Smooth muscle cell (in vitro differentiated cells): Measurements from ENCODE around the gene HSF4. TPM values are rescaled to one million over a fixed set of nuclear protein-coding genes. Genes with fewer than 3 reads are reported as not detected.
A peak's percentile ranks its signal among the peaks of the same experiment; 100 is the strongest.

Experiments
- DNase-seq: peaks from one replicate; lab custom pipeline; 2025; ENCODE audit not compliant: unreplicated experiment; lab: John Stamatoyannopoulos, UW
- H2AFZ ChIP-seq: fragments of 200-600 bp; sonication (generic); 2 replicates; pipeline ENCODE4 v1.6.0; 2016; ENCODE audit warnings: antibody characterized with exemption, low read depth, mild to moderate bottlenecking
- H3F3A ChIP-seq: fragments of 200-600 bp; sonication (generic); 2 replicates; pipeline ENCODE4 v1.6.0; 2017; ENCODE audit warnings: antibody characterized with exemption, low read depth
- H3K27ac ChIP-seq: fragments of 200-600 bp; sonication (generic); 2 replicates; pipeline ENCODE4 v1.5.1; 2016; ENCODE audit warnings: low read depth, mild to moderate bottlenecking
- H3K27me3 ChIP-seq: fragments of 200-600 bp; sonication (generic); 2 replicates; pipeline ENCODE4 v1.6.1; 2016; ENCODE audit warnings: low read depth, mild to moderate bottlenecking
- H3K36me3 ChIP-seq: fragments of 200-600 bp; sonication (generic); 2 replicates; pipeline ENCODE4 v1.5.1; 2016; ENCODE audit warnings: low read depth
- H3K4me1 ChIP-seq: fragments of 200-600 bp; sonication (generic); 2 replicates; pipeline ENCODE4 v1.5.1; 2016; ENCODE audit warnings: low read depth
- H3K4me2 ChIP-seq: fragments of 200-600 bp; sonication (generic); 2 replicates; pipeline ENCODE4 v1.6.0; 2016; ENCODE audit warnings: mild to moderate bottlenecking
- H3K4me3 ChIP-seq: fragments of 200-600 bp; sonication (generic); 2 replicates; pipeline ENCODE4 v1.5.1; 2016; ENCODE audit warnings: mild to moderate bottlenecking
- H3K79me2 ChIP-seq: fragments of 200-600 bp; sonication (generic); 2 replicates; pipeline ENCODE4 v1.6.0; 2016; ENCODE audit warnings: low read depth, mild to moderate bottlenecking
- H3K9ac ChIP-seq: fragments of 200-600 bp; sonication (generic); 2 replicates; pipeline ENCODE4 v1.6.0; 2016; ENCODE audit warnings: low read depth
- H3K9me3 ChIP-seq: fragments of 200-600 bp; sonication (generic); replicated peaks from 2 replicates; pipeline ENCODE4 v1.5.1; 2016; ENCODE audit warnings: low read depth
- H4K20me1 ChIP-seq: fragments of 200-600 bp; sonication (generic); 2 replicates; pipeline ENCODE4 v1.6.0; 2016; ENCODE audit warnings: low read depth
- CTCF ChIP-seq: fragments of 200-600 bp; sonication (generic); IDR thresholded peaks from 2 replicates; pipeline ENCODE4 v1.5.1; 2017; ENCODE audit warnings: borderline replicate concordance, mild to moderate bottlenecking, antibody characterized with exemption; ENCODE audit not compliant: insufficient read depth, poor library complexity, severe bottlenecking
- WGBS: methylation state at CpG from one replicate; pipeline ENCODE4 v1.1.7; 2016; ENCODE audit warnings: low lambda C conversion rate; 5-methylcytosine and 5-hydroxymethylcytosine counted together
- polyA plus RNA-seq: library from polyadenylated mRNA; unstranded; fragments of >200 nt; fragmentation: Nextera tagmentation; extraction: Ambion mirVana; gene quantifications from 2 replicates; pipeline ENCODE4 v1.2.1, GENCODE V29; 2016
- total RNA-seq: library from RNA; depleted of rRNA; stranded (reverse); fragments of >200 nt; gene quantifications from 2 replicates; pipeline ENCODE4 v1.2.3, GENCODE V29; 2014

HSF4 gene
- total and polyA plus RNA-seq, 2 experiments from 2014 or later = 2.9 to 6.1 TPM

- Histone ChIP-seq H3K27ac (peak within 1 kb of the TSS; percentile 72), H3K27me3 (peaks cover 22% of the 10 kb centered on the region), H2AFZ (peak within 1 kb of the TSS; percentile 20), H3K4me1 (peaks cover 24% of the 10 kb centered on the region), H3F3A (peaks cover 7% of the 10 kb centered on the region), H3K9ac (peak within 1 kb of the TSS; percentile 83), H3K4me3 (peak within 1 kb of the TSS; percentile 55), H4K20me1 (peaks cover 9% of the 10 kb centered on the region), H3K79me2 (no peaks in the 10 kb centered on the region), H3K36me3 (no peaks in the 10 kb centered on the region), H3K9me3 (no peaks in the 10 kb centered on the region), H3K4me2 (peak within 1 kb of the TSS; percentile 87)
- no peak for TF ChIP-seq CTCF
- under 1% methylated on average over 29 of the region's 50 CpGs for WGBS
- peak; percentile 93 for DNase-seq
Observed at GRCh38 chr16:67170168-67170948, 5.8 kb downstream of the HSF4 start, which contains the start of gene NOL3. Gene NOL3 (plus strand): TSS chr16:67170538.

- no peak for DNase-seq
- peaks cover 24% of the 10 kb centered on the region for H3K4me1 ChIP-seq
- peaks cover 15% of the 10 kb centered on the region for H3K27me3 ChIP-seq
- peaks cover 7% of the 10 kb centered on the region for H3F3A ChIP-seq
- H3K4me2 ChIP-seq = peak overlapping the region; percentile 87
- WGBS = 32% methylated on average over 14 of the region's 14 CpGs
- H4K20me1 ChIP-seq = peaks cover 9% of the 10 kb centered on the region
- no peaks in the 10 kb centered on the region for H3K79me2 ChIP-seq
- peak overlapping the region; percentile 72 for H3K27ac ChIP-seq
- H3K36me3 ChIP-seq = no peaks in the 10 kb centered on the region
- peak overlapping the region; percentile 83 for H3K9ac ChIP-seq
- H3K9me3 ChIP-seq = no peaks in the 10 kb centered on the region
- no peak for TF ChIP-seq CTCF
- peak overlapping the region; percentile 20 for H2AFZ ChIP-seq
- peak overlapping the region; percentile 55 for H3K4me3 ChIP-seq
Observed at GRCh38 chr16:67170949-67171649, 6.6 kb downstream of the HSF4 start.

- peaks cover 7% of the 10 kb centered on the region for H3F3A ChIP-seq
- TF ChIP-seq CTCF = no peak
- peaks cover 24% of the 10 kb centered on the region for H3K4me1 ChIP-seq
- no peaks in the 10 kb centered on the region for H3K9me3 ChIP-seq
- no peaks in the 10 kb centered on the region for H3K79me2 ChIP-seq
- peak overlapping the region; percentile 82 for H3K4me2 ChIP-seq
- H2AFZ ChIP-seq = no peak overlapping the region
- peak overlapping the region; percentile 10 for H3K27ac ChIP-seq
- 91% methylated on average over 1 of the region's 1 CpG for WGBS
- no peak overlapping the region for H3K9ac ChIP-seq
- H4K20me1 ChIP-seq = peaks cover 20% of the 10 kb centered on the region
- DNase-seq = no peak
- H3K27me3 ChIP-seq = no peaks in the 10 kb centered on the region
- peak overlapping the region; percentile 47 for H3K4me3 ChIP-seq
- no peaks in the 10 kb centered on the region for H3K36me3 ChIP-seq
Observed at GRCh38 chr16:67173323-67173722, 8.8 kb downstream of the HSF4 start.
